HL-60/S4 treated with retinoic acid at 250 ng/mL for 4 days and 3 days (cell line): ENCODE data around the gene BTBD9.

Experiments
- in situ Hi-C: fragments of 300-500 bp; cut with MboI; formaldehyde crosslinking; loops from 2 replicates; pipeline ENCODE4 v1.7.0; 2022; ENCODE audit warnings: low sequenced_read_pairs

BTBD9 gene

GRCh38 chr6:38404355-38404754, 235.4 kb downstream of the BTBD9 start:
- in situ Hi-C loops = no loop called here

- in situ Hi-C loops = no loop called here
These were observed 236.2 kb downstream of the BTBD9 start for GRCh38 chr6:38403548-38403947.

GRCh38 chr6:38400764-38401163, 239.0 kb downstream of the BTBD9 start:
- in situ Hi-C loops = no loop called here

DNA sequence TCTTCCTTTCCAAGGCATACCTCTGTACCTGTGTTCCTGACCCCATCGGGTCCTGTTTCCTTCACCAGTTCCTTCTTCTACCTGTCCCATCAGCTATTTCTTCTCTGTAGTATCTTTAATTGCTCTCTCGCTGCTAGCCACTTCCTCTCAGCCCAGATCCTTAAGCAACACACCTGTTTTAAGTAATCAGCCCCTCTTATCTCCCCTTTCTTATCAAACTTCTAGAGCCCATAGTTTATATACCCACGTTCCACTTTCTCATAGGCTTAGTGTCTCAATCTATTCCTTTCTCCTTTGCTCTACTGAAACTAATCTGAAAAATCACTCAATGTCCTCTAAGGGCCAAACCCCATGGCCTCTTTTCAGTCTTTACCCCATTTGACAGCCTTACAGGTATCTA, 239.6 kb downstream of the BTBD9 start:
- in situ Hi-C loops = no loop called here

DNA sequence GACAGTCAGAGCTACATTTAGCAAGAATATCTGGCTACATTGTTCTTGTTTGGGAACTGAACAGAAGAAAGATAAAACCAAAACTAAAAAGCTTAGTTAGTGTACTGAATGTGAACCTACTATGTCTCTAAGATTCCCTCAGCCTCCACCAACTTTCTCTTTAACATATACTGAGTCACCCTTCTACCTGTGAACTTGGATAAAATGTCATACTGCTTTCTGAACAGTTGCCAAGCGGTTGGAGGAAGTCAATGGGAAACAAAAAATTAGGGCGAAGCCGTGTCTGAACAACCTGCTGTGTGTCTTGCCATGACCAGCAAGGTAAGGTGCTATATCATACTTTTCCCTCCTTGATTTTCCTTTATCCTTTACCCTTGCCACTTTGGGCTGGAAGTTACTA, 243.5 kb downstream of the BTBD9 start:
- in situ Hi-C loops = no loop called here

DNA sequence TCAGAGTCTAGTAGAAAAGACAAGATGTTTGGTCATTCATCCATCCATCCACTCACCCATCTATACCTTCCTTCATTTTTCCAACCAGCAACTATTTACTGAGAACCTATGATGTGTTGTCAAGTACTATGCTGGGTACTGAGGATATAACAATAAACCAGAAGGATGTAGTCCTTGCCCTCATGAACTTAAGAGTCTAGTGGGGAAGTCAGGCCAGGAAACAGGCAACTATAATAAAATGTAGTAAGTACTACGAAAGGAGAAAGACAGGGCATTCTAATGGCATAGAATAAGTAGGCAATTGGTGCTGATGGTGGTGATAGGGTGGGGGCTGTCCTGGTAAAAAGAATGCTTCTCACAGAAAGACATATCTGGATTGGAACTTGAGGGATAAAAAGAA, 245.7 kb downstream of the BTBD9 start:
- in situ Hi-C loops = no loop called here

GRCh38 chr6:38391626-38392579, 247.8 kb downstream of the BTBD9 start:
- in situ Hi-C loops = no loop called here

GRCh38 chr6:38391206-38391605, 248.5 kb downstream of the BTBD9 start:
- in situ Hi-C loops = no loop called here

DNA sequence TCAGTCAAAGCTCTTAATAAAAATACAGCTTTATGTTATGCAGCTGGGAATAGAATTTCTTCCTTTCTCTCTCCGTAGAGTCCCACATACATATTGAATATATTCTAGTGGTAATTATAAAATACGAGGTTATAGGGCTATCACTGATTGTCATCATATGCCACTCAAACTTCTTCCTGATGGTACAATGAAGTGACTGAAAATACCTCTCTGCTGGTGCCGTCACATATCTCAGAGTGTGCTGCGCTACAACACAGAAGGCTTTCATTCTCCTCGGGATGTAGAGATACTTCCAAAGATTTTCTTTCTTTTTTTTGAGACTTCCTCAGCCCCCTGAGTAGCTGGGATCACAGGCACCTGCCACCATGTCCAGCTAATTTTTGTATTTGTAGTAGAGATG, 249.9 kb downstream of the BTBD9 start:
- in situ Hi-C loops = no loop called here

- in situ Hi-C loops = no loop called here
These were observed 251.8 kb downstream of the BTBD9 start for GRCh38 chr6:38387971-38388370.

DNA sequence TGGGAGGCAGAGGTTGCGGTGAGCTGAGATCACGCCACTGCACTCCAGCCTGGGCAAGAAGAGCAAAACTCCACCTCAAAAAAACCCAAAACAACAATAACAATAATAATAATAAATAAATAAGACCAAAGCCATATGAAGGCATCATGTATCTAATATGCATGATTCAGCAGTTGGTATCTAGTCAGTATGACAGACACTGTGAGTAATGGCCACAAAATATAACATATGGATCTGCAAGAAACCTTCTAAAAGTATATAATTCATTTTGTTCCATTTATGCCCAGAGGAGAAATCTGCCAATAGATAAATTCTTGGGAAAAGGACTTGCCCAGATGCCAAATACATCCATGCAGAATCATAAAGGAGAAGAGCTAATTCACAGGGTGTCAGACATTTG, 252.3 kb downstream of the BTBD9 start:
- in situ Hi-C loops = no loop called here

GRCh38 chr6:38378801-38379200, 260.9 kb downstream of the BTBD9 start:
- in situ Hi-C loops = no loop called here

- in situ Hi-C loops = no loop called here
These were observed 263.8 kb downstream of the BTBD9 start for GRCh38 chr6:38375937-38376336.

DNA sequence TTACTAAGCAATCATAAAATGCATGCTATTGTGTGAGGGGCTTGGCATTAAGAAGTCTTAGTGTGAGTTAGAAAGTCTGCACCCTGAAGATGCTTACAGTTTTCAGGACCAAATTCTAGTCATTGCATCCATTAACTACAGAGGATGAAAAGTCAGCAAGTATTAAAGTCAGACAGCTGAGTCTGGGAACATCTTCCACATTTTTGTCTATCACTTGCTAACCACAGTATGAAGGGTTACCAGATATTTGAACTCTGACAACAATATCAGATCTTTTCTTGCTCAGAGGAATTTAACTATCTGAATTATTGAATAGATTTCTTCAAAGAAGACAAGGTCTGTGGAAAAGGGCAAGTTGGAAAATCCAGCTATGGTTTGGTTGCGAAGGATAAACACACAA, 264.4 kb downstream of the BTBD9 start:
- in situ Hi-C loops = no loop called here

- in situ Hi-C loops = no loop called here
These were observed 267.8 kb downstream of the BTBD9 start for GRCh38 chr6:38371881-38372280.

GRCh38 chr6:38370653-38371601, 268.8 kb downstream of the BTBD9 start:
- in situ Hi-C loops = no loop called here

DNA sequence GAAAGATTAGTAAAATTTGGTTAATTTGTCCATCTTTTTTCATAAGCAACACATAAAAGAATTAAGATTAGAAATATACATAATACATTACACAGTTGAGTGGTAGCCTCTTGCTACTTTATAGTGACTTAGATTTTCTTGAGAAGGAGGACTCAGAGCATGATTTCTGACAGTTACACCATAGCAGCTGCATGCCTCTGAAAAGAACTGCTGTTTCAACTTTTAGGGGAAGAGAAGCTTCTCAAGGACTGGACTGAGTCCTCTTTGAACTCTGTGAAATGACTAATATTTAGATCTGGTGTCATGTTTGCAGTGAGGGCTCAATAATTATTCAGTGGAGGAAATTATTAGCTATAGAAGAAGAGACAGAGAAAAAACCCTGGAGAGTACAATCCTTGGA, 272.5 kb downstream of the BTBD9 start:
- in situ Hi-C loops = no loop called here

DNA sequence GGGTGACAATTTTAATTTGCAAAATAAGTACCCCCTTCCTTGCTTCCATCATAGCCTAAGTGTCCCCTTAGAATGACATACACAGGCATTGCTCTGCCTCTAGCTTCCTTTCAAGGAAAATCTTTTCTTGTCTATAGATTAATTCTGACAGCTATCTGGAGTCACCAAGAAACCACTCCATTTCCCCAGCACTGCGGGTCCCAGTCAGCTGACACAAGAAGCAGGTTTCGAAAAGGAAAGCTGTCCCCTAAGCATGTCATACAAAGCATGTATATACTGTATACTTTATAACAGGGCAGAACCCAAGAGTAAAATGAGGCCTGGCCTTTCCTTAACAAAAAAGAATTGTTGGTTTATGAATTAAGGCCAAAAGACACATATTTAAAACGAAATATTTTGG, 273.5 kb downstream of the BTBD9 start:
- in situ Hi-C loops = no loop called here

DNA sequence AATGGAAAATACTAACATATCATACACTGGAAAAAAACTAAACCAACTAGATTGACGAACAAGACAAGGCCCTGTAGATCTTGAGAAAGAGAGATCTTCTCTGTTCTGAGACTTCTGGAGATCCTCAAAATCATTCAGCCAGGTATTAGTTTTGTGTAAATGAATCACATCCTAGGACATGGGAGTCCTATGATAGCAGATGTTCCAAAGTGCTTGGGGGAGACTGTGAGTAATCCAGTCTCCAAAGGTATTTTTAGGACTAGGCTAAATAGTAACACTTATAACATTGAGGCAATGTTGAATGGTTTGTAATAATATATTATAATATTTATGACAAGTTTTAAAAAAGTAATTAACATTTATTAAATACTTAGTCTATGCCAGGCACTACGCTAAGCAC, 275.0 kb downstream of the BTBD9 start:
- in situ Hi-C loops = no loop called here

- in situ Hi-C loops = no loop called here
These were observed 275.6 kb downstream of the BTBD9 start for GRCh38 chr6:38364127-38364526.

- in situ Hi-C loops = no loop called here
These were observed 284.2 kb downstream of the BTBD9 start for GRCh38 chr6:38355519-38355918.

DNA sequence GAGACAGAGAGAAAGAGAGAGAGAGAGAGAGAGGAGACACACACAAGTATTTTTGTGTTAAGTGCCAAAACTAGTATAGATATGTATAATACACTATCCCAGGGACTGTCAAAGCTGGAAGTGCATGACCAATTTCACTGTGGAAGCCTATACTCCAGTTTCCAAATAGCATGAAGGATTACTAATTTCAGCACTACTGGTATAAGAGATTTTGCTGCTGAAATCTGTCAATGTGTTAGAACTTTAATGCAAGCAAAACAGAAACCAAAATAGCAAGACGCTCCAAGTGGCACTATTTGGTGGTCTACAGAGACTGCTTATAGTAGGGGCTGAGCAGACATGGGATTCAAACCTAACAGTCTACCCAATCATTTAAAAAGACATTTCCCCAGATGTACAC, 284.8 kb downstream of the BTBD9 start:
- in situ Hi-C loops = no loop called here
